ENCODE measurements around the gene GSN. TPM values are rescaled to one million over a fixed set of nuclear protein-coding genes. Genes with fewer than 3 reads are reported as not detected.
A peak's percentile ranks its signal among the peaks of the same experiment; 100 is the strongest.

The GSN gene
- total and polyA plus RNA-seq, 2 donors (not counting 1 experiment from before 2014, with no cell fraction given): 38.4 to 45.4 TPM

- Histone ChIP-seq H3K27ac (ENCODE audit: low read length in 2 of 2) (no peak overlapping the region), H3K36me3 (replicated peaks in 1 of 2; ENCODE audit: control extremely low read depth in 1 of 2, control insufficient read depth in 1 of 2, extremely low read depth in 1 of 2, insufficient read depth in 2 of 2, low read length in 1 of 2) (peaks cover 0 to 19% of the 10 kb centered on the region in 2 experiments), H3K4me3 (ENCODE audit: control extremely low read depth in 1 of 5, extremely low read depth in 1 of 5, insufficient read depth in 1 of 5, low read depth in 2 of 5, low read length in 4 of 5) (no peak overlapping the region), H2AFZ (ENCODE audit: insufficient read depth, low read depth, low read length, poor library complexity, severe bottlenecking) (no peak overlapping the region), H3K79me2 (ENCODE audit: control insufficient read depth, insufficient read depth, low read length) (no peaks in the 10 kb centered on the region), H3K9me3 (ENCODE audit: control extremely low read depth in 1 of 3, control insufficient read depth in 2 of 3, insufficient read depth in 1 of 3, low read length in 2 of 3) (peaks cover 0 to 3% (median 0%) of the 10 kb centered on the region in 3 donors), H4K20me1 (ENCODE audit: control insufficient read depth, insufficient read depth, low read length, poor library complexity, severe bottlenecking) (no peaks in the 10 kb centered on the region), H3K4me1 (ENCODE audit: control insufficient read depth in 2 of 2, insufficient read depth in 2 of 2, low read length in 2 of 2) (peaks cover 9 to 33% of the 10 kb centered on the region in 2 donors), H3K9ac (ENCODE audit: low read length) (no peak overlapping the region), H3K27me3 (replicated peaks in 1 of 4; ENCODE audit: control extremely low read depth in 1 of 4, control insufficient read depth in 3 of 4, insufficient read depth in 4 of 4, low read length in 3 of 4) (no peaks in the 10 kb centered on the region), H3K4me2 (replicated peaks; ENCODE audit: low read depth, low read length, poor library complexity, severe bottlenecking) (no peak overlapping the region)
- Mint-ChIP-seq H3K4me1 (peaks cover 45% of the 10 kb centered on the region), H3K27ac (no peak overlapping the region), H3K9me3 (ENCODE audit: insufficient read depth) (no peaks in the 10 kb centered on the region), H3K4me3 (no peak overlapping the region), H3K27me3 (no peaks in the 10 kb centered on the region)
- DNase-seq (no peak), ATAC-seq (ENCODE audit: low read depth) (no peak)
- ChIA-PET CTCF (no interaction called here), POLR2A (no interaction called here)
- intact Hi-C loops (cut with micrococcal nuclease): no loop called here
- 96% methylated on average over 6 of the region's 9 CpGs for WGBS (ENCODE audit: insufficient coverage)
- TF ChIP-seq CTCF (IDR thresholded peaks at IDR 0.05) (no peak), EZH2 (IDR thresholded peaks at IDR 0.05; ENCODE audit: borderline replicate concordance, insufficient read depth, low read depth, low read length, poor library complexity, severe bottlenecking) (no peak)
Measured at GRCh38 chr9:121284733-121285451, 16.9 kb downstream of the GSN start.

- Histone ChIP-seq H3K27me3 (replicated peaks in 1 of 4; ENCODE audit: control extremely low read depth in 1 of 4, control insufficient read depth in 3 of 4, insufficient read depth in 4 of 4, low read length in 3 of 4) (no peaks in the 10 kb centered on the region), H2AFZ (ENCODE audit: insufficient read depth, low read depth, low read length, poor library complexity, severe bottlenecking) (no peak overlapping the region), H3K4me3 (ENCODE audit: control extremely low read depth in 1 of 5, extremely low read depth in 1 of 5, insufficient read depth in 1 of 5, low read depth in 2 of 5, low read length in 4 of 5) (no peak overlapping the region), H3K36me3 (replicated peaks in 1 of 2; ENCODE audit: control extremely low read depth in 1 of 2, control insufficient read depth in 1 of 2, extremely low read depth in 1 of 2, insufficient read depth in 2 of 2, low read length in 1 of 2) (peaks cover 0 to 19% of the 10 kb centered on the region in 2 experiments), H3K9ac (ENCODE audit: low read length) (no peak overlapping the region), H3K79me2 (ENCODE audit: control insufficient read depth, insufficient read depth, low read length) (no peaks in the 10 kb centered on the region), H3K4me2 (replicated peaks; ENCODE audit: low read depth, low read length, poor library complexity, severe bottlenecking) (peak overlapping the region; percentile 35), H3K9me3 (ENCODE audit: control extremely low read depth in 1 of 3, control insufficient read depth in 2 of 3, insufficient read depth in 1 of 3, low read length in 2 of 3) (peaks cover 0 to 3% (median 0%) of the 10 kb centered on the region in 3 donors), H4K20me1 (ENCODE audit: control insufficient read depth, insufficient read depth, low read length, poor library complexity, severe bottlenecking) (no peaks in the 10 kb centered on the region), H3K27ac (ENCODE audit: low read length in 2 of 2) (no peak overlapping the region), H3K4me1 (ENCODE audit: control insufficient read depth in 2 of 2, insufficient read depth in 2 of 2, low read length in 2 of 2) (peaks cover 9 to 33% of the 10 kb centered on the region in 2 donors)
- no peak for TF ChIP-seq CTCF (IDR thresholded peaks at IDR 0.05)
- TF ChIP-seq EZH2 (IDR thresholded peaks at IDR 0.05; ENCODE audit: borderline replicate concordance, insufficient read depth, low read depth, low read length, poor library complexity, severe bottlenecking): no peak
- ATAC-seq (ENCODE audit: low read depth): no peak
- intact Hi-C loops (cut with micrococcal nuclease): no loop called here
- H3K4me3 Mint-ChIP-seq: no peak overlapping the region
- ChIA-PET POLR2A (no interaction called here), CTCF (no interaction called here)
- no peaks in the 10 kb centered on the region for H3K9me3 Mint-ChIP-seq (ENCODE audit: insufficient read depth)
- 35% methylated on average over 15 of the region's 18 CpGs for WGBS (ENCODE audit: insufficient coverage)
- peak overlapping the region; percentile 50 for H3K27ac Mint-ChIP-seq
- H3K27me3 Mint-ChIP-seq: no peaks in the 10 kb centered on the region
- H3K4me1 Mint-ChIP-seq: peaks cover 45% of the 10 kb centered on the region
- DNase-seq: no peak
Measured at GRCh38 chr9:121285835-121286687, 18.1 kb downstream of the GSN start.
